IgD-negative memory B cell (primary cell): Measurements from ENCODE around the gene CMIP. TPM values are rescaled to one million over a fixed set of nuclear protein-coding genes. Genes with fewer than 3 reads are reported as not detected.

Experiments used
- H3K27ac Mint-ChIP-seq, 3 donors: one replicate each; pipeline ENCODE4 v1.8.0; 2020 to 2022; ENCODE audit warnings: mild to moderate bottlenecking in 3 of 3, mixed read lengths in 3 of 3, moderate library complexity in 1 of 3
- H3K27me3 Mint-ChIP-seq: one replicate; pipeline ENCODE4 v1.8.0; 2021; ENCODE audit warnings: mixed read lengths
- H3K36me3 Mint-ChIP-seq: one replicate; pipeline ENCODE4 v1.8.0; 2020; ENCODE audit warnings: mild to moderate bottlenecking, mixed read lengths
- H3K4me1 Mint-ChIP-seq, 3 donors: one replicate each; pipeline ENCODE4 v1.8.0; 2020 to 2022; ENCODE audit warnings: mixed read lengths in 3 of 3, mild to moderate bottlenecking in 1 of 3
- H3K4me3 Mint-ChIP-seq, 4 donors: one replicate each; pipeline ENCODE4 v1.8.0; 2020 to 2022; ENCODE audit warnings: mild to moderate bottlenecking in 4 of 4, mixed read lengths in 4 of 4, moderate library complexity in 3 of 4
- H3K9me3 Mint-ChIP-seq, 3 donors: one replicate each; pipeline ENCODE4 v1.8.0; 2020 to 2021; ENCODE audit warnings: mixed read lengths in 3 of 3, mild to moderate bottlenecking in 1 of 3
- polyA plus RNA-seq: library from polyadenylated mRNA; unstranded; fragments of 300-500 nt; fragmentation: Illumina TruSeq; gene quantifications from one replicate; pipeline ENCODE4 v1.2.3, GENCODE V29; 2021

The CMIP gene
- polyA plus RNA-seq, 1 donor from 2014 or later, result 1.4 TPM

DNA sequence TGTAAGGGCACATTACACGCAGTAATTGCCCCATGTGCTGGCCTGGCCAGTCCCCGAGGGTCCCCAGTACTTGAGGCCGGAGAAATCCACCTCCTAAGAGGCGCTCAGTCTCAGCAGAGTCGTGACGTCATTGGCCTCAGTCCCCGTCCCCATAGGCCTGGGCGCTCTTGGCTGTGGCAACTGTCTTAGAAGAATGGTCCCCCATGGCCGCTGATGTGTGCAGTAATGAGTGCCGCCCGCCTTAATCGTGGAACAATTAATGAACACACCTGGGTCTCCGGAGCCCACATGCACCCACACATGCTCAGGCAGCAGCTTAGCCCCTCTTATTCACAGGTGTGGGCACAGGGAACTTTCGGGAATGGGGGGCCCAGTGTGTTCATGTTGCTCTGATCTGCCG lies 248.0 kb downstream of the CMIP start:
- Mint-ChIP-seq H3K27me3 (no peaks in the 10 kb centered on the region), H3K36me3 (peaks cover 4% of the 10 kb centered on the region), H3K27ac (peak overlapping the region in 1 of 3 donors; percentile 53), H3K4me1 (peaks cover 0 to 5% (median 0%) of the 10 kb centered on the region in 3 donors), H3K4me3 (no peak overlapping the region), H3K9me3 (no peaks in the 10 kb centered on the region)

DNA sequence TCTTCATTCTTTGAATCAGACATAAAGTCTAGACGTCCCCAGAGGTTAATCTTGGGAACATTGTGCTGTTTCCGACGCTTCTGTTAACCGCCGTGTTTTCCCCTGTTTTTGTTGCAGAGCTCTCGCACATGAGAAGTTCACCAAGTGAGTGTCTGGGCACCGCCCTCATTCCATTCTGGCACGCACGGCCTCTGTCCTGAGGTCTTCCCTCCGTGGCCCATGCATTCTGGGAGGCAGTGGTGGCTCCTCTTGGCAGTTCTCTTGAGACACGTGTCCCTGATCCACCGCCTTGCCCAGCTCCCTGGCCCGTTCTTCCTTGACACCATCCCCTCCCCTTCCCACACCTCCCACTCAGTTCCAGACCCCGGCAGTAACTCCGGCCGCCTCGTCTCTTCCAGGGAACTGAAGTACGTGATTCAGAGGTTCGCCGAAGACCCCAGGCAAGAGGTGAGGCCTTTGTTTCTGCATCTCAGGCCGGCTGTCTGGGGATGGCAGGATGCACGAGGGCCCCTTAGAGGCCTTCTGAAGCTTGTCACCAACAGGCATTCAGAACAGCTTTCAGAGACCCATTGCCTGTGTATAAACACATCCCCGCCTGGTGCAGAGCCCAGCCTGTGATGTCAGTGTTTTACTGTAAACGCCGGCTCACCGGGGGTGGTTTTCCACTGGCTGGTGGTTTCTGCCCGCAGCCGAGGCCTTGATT lies 248.6 kb downstream of the CMIP start:
- Mint-ChIP-seq H3K4me1 (peaks cover 0 to 5% (median 0%) of the 10 kb centered on the region in 3 donors), H3K27me3 (no peaks in the 10 kb centered on the region), H3K27ac (peak overlapping the region in 1 of 3 donors; percentile 54), H3K9me3 (no peaks in the 10 kb centered on the region), H3K4me3 (no peak overlapping the region), H3K36me3 (peaks cover 4% of the 10 kb centered on the region)

DNA sequence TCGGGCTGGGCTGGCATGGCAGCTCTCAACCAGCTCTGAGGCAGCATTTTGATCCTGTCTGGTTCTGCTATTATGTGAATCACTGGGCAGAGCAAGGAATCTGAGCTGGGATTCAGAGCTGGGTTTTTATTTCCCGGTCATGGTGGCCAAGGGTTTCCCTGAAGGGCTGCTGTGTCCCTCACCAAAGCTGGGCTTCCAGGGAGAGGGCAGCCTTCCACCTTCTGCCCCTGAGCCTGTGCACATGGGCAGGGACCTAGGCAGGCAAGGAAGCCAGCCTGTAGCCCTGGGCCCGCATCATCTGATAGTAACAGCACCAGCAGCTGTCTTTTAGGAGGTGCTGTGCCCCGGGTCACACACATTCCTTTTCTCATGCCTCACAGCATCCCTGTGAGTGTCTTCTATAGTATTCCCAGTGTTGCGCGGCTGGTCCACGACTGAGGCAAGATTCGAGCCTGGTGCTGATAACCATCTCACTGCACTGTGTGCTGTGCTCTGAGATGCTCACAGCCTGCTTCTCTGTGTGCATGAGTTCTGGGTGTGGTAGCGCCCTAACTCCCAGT lies 249.2 kb downstream of the CMIP start:
- Mint-ChIP-seq H3K36me3 (peaks cover 3% of the 10 kb centered on the region), H3K4me3 (no peak overlapping the region), H3K27ac (peak overlapping the region in 1 of 3 donors; percentile 39), H3K4me1 (peaks cover 0 to 5% (median 0%) of the 10 kb centered on the region in 3 donors), H3K27me3 (no peaks in the 10 kb centered on the region), H3K9me3 (no peaks in the 10 kb centered on the region)

DNA sequence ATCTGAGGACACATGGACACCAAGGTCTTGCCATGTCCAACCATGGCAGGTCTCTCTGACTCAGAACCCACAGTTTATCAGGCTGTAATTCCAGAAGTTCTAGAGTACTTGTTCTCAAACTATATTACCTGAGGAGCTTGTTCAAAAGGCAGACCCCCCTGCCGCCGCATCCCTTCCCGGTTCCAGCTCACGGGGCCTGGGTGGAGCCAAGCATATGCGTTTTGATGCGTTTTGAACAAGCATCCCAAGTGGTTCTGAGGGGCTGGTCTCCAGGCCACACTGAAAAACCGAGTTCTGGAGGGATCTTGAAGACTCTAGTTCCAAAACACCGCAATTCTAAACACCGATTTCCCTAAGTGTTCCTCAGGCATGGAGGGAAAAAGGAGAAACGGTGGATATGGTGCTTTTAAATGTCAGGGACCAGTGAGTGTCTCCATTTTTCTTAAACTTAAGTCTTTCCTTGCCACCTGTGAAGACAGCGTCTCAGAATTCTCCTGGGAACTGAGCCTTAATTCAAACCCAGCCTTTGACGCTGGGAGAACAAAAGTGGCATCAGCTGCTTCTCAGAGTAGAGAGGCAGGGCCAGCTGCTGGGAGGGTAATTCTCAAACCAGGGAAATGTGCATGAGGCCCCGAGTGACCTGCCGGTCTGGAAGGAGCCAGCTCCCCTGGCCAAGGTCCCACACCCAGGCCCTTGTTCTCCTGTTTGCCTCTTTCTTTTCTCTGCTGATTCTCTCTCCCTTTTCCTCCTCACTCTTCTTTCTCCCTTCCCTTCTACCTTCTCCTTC lies 250.1 kb downstream of the CMIP start:
- peak overlapping the region in 1 of 3 donors; percentile 73 for H3K27ac Mint-ChIP-seq
- H3K9me3 Mint-ChIP-seq, result no peaks in the 10 kb centered on the region
- no peaks in the 10 kb centered on the region for H3K27me3 Mint-ChIP-seq
- peaks cover 3% of the 10 kb centered on the region for H3K36me3 Mint-ChIP-seq
- no peak overlapping the region for H3K4me3 Mint-ChIP-seq
- peaks cover 0 to 5% (median 0%) of the 10 kb centered on the region in 3 donors for H3K4me1 Mint-ChIP-seq

DNA sequence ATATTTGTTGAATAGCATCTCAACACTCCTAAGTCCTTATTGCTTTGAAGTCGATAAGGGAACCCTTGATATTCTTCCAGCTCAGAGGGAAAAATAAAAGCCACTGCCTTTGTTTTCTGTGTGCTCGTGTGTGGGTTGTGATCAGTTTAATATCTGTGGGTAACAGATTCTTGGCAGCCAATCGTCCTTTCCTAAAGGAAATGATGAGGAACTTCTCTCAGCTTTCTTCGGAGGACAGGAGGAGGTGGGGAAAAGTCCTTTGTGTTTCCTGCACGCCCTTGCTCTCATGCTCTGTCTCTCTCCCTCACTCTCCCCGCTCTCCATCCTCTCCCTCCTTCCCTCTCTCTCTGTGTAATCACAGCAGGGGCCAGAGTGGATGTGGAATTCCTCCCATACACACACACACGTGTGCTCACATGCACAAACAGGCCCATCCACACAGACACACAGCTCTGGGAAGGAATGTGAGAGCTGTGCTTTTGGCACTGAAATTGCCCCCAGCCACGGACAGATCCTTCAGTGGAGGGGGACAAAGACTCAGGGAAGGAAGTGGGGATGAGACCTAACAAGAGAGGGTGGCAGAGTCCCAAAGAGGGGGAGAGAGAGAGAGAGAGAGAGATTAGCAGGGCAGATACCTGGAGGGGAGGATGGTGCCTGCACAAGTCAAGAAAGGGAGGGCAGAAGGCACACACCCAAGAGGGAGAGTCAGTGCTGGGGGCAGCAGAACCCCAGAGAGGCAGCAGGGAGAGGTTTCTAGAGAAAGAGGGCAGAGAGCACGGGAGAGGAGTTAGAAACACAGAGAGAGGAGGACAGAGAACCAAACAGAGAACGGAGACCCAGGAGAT lies 250.9 kb downstream of the CMIP start:
- H3K9me3 Mint-ChIP-seq, result no peaks in the 10 kb centered on the region
- H3K4me1 Mint-ChIP-seq, result peaks cover 0 to 5% (median 0%) of the 10 kb centered on the region in 3 donors
- H3K36me3 Mint-ChIP-seq, result peaks cover 3% of the 10 kb centered on the region
- H3K27ac Mint-ChIP-seq, result peak overlapping the region in 2 of 3 donors; percentile 31 to 73
- no peaks in the 10 kb centered on the region for H3K27me3 Mint-ChIP-seq
- H3K4me3 Mint-ChIP-seq, result no peak overlapping the region

DNA sequence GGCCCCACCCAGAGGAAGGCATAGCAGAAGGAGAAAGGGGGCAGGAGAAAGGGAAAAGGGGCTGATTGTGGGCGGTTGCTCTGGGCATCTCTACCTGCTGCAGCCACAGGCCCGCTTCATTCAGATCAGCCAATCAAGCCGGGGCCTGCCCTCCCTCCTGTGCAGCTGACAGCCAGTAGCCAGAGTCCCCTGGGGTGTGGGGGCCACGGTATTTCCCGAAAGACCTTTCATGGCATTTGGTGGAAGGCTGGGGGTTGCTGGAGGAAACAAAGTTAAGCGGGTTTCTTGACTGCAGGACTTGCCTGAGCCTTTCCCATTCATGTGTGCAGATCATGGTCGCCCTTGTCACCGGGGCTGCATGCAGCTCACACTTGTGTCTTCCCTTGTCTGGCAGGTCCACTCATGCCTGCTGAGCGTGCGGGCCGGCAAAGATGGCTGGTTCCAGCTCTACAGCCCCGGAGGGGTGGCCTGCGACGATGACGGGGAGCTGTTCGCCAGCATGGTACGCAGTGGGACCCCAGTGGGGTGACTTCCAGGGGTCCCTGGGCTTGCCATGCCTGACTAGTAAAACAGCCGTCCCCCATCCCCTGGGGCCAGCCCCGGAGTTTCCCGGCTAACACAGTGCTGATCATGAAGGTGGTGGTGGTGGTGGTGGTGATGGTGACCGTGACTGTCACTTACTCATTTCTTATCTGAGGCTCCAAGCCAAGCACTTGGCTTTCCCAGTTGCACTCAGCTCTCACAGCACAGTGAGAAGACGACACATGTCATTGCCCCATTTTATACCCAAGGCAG lies 251.8 kb downstream of the CMIP start:
- peak overlapping the region in 2 of 3 donors; percentile 20 to 31 for H3K27ac Mint-ChIP-seq
- H3K27me3 Mint-ChIP-seq, result no peaks in the 10 kb centered on the region
- H3K36me3 Mint-ChIP-seq, result peaks cover 3% of the 10 kb centered on the region
- no peaks in the 10 kb centered on the region for H3K9me3 Mint-ChIP-seq
- H3K4me1 Mint-ChIP-seq, result peaks cover 0 to 4% (median 0%) of the 10 kb centered on the region in 3 donors
- H3K4me3 Mint-ChIP-seq, result no peak overlapping the region

DNA sequence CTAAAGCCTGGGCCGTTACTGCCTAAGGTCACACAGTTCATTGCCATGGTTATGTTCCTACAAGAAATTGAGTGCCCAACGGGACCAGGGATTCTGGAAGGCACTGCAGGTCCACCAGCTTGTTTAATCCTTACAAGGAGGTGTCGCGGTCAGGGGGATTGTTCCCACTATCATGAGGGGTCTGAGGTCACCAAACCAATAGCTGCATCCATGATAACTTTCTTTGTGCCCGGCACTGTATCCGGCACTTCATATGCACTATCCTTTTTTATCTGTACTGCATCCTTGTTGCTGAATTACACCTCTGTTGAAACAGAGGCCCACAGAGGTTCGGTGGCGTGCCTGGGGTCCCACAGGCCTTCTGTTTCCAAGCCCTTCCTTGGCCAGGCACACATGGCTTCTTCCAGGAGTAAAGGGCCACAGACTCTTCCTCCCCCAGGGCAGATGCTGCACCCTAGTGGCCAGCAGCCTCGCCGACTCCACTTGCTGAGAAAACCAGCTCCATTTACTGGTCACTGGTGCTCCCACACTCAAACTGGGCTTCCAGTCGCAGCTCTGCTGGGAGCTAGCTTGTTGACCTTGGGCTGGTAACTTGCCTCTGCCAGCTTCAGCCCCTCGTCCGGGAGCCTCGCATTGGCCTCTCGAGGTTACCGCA lies 252.5 kb downstream of the CMIP start:
- Mint-ChIP-seq H3K4me3 (no peak overlapping the region), H3K4me1 (peaks cover 0 to 4% (median 0%) of the 10 kb centered on the region in 3 donors), H3K9me3 (no peaks in the 10 kb centered on the region), H3K27me3 (no peaks in the 10 kb centered on the region), H3K36me3 (peaks cover 5% of the 10 kb centered on the region), H3K27ac (peak overlapping the region in 1 of 3 donors; percentile 78)

DNA sequence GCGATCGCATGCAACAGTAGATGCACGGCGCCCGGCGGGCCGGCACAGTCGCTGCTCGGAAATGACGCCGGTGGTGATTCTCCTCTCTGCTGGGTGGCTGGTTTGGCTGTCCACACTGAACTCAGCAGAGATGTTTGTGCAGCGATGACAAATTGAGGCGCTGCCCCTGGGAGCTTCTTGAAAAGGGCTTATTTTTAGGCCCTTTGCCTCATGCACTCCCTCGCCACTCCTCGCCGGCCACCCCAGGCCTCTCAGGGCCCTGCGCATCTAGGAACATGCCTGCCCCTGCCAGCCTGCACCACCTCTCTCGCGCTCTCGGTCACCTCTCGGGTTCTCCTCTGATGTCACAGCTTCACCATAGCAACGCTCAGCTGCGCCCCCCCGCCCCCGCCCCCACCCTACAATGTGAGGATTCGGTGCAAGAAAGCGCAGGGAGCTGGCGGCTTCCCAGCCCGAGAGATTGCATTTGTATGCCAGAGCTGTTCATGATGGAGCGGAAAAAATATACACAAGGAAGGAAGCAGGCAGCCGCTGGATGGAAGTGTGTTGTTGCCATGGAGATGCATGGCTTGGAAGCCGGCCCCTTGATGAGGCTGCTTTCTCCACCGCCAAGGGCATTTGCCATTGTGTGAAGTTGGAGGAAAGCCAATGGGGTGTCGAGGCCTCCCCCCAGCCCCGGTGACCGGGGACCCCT lies 253.2 kb downstream of the CMIP start:
- Mint-ChIP-seq H3K36me3 (peaks cover 5% of the 10 kb centered on the region), H3K27me3 (no peaks in the 10 kb centered on the region), H3K27ac (peak overlapping the region in 1 of 3 donors; percentile 78), H3K4me3 (no peak overlapping the region), H3K4me1 (peaks cover 0 to 4% (median 0%) of the 10 kb centered on the region in 3 donors), H3K9me3 (no peaks in the 10 kb centered on the region)

DNA sequence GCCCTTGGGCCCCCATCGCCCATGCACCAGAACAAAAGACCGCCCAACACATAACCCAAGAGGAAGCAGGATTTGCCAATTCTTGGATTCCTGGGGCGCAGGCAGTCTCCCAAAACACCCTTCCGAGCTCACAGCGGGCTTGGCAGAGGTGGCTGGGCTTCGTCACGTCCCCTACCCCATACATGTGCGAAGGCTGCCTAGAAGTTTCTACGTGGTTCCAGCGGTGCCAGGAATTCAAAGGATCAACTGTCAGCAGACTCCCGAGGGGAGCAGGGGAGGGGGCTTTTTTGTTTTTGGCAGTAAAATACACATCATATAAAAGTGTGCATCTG lies 253.7 kb downstream of the CMIP start:
- Mint-ChIP-seq H3K27me3 (no peaks in the 10 kb centered on the region), H3K27ac (no peak overlapping the region)

DNA sequence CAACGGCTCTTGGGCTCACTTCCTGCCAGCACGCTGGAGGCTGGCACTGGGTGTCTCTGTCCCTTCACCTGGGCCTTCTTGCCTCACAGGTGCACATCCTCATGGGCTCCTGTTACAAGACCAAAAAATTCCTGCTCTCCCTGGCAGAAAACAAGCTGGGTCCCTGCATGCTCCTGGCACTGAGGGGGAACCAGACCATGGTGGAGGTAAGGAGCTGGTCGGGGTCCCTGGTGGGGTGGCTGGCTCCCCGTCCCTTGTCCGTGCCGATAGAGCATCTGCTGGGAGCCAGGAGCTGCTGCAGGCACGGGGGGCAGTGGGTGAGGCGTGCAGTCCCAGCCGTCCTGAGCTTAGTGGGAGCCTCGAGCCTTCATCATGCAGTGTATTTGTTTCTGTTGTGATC lies 255.0 kb downstream of the CMIP start:
- H3K27me3 Mint-ChIP-seq, result no peaks in the 10 kb centered on the region
- no peaks in the 10 kb centered on the region for H3K9me3 Mint-ChIP-seq
- no peak overlapping the region for H3K27ac Mint-ChIP-seq
- no peak overlapping the region for H3K4me3 Mint-ChIP-seq
- H3K4me1 Mint-ChIP-seq, result peaks cover 0 to 4% (median 0%) of the 10 kb centered on the region in 3 donors
- peaks cover 5% of the 10 kb centered on the region for H3K36me3 Mint-ChIP-seq

More for the DNA sequence above, 253.7 kb downstream of the CMIP start:
- H3K9me3 Mint-ChIP-seq, result no peaks in the 10 kb centered on the region
- H3K4me1 Mint-ChIP-seq, result peaks cover 0 to 4% (median 0%) of the 10 kb centered on the region in 3 donors
- H3K4me3 Mint-ChIP-seq, result no peak overlapping the region
- peaks cover 5% of the 10 kb centered on the region for H3K36me3 Mint-ChIP-seq

DNA sequence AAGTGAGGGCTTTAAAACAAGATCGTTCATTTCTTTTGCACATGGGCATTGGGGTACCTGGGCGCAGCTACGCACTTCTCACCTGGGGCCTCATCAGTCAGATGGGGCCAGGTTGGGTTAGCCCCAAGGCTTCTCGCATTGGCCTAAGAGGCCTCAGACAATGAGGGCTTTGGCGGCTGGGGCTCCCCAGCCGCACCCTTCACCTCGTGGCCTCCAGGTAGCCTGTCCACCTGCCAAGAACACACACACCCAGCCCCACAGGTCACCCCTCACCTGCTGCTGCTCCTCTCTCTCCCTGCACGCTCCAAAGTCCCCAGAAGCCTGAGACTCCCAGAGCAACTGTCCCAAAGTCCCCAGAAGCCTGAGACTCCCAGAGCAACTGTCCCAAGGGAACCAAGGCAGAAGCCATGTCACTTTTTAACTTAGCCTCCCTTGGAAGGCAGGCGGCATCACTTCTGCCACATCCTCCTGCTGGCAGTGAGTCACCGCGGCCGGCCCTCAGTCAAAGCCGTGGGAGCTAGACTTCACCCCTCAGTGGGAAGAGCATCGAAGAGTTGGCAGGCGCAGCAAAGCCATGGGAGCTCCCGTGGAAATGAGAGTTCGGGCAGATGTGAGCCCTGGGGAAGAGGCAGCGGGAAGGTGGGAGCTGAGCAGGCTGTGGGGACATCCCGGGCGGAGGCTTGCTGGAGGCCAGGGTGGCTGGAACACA lies 255.6 kb downstream of the CMIP start:
- Mint-ChIP-seq H3K27me3 (no peaks in the 10 kb centered on the region), H3K27ac (peak overlapping the region in 1 of 3 donors; percentile 62), H3K36me3 (peaks cover 5% of the 10 kb centered on the region), H3K4me1 (peaks cover 0 to 2% (median 0%) of the 10 kb centered on the region in 3 donors), H3K9me3 (no peaks in the 10 kb centered on the region), H3K4me3 (no peak overlapping the region)

DNA sequence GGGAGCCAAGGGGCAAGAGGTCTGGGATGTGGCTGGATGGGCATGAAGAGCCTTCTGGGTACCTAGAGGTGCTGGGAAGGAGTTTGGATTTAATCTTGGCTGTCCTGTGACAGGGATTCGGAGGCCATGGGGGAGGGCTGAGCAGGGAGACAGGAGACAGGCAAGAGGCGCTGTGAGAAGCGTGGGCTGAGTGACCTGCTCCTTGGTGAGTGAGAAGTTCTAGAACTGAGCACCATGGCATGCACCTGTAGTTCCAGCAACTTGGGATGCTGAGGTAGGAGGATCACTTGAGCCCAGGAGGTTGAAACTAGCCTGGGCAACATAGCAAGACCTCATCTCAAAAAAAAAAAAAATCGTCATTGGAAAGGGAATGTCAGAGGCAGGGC lies 256.2 kb downstream of the CMIP start:
- Mint-ChIP-seq H3K27me3 (no peaks in the 10 kb centered on the region), H3K4me3 (no peak overlapping the region), H3K36me3 (peaks cover 3% of the 10 kb centered on the region), H3K4me1 (peaks cover 0 to 1% (median 0%) of the 10 kb centered on the region in 3 donors), H3K9me3 (no peaks in the 10 kb centered on the region), H3K27ac (peak overlapping the region in 1 of 3 donors; percentile 98)
